HCT116 (cell line): ENCODE results near the gene TNRC6C. TPM values are rescaled to one million over a fixed set of nuclear protein-coding genes. Genes with fewer than 3 reads are reported as not detected.

ENCODE experiments used
- ATAC-seq: fragments of 200-7000 bp; cut with Tn5 transposase; 2 replicates; pipeline ENCODE4 v1.9.1; 2020; ENCODE audit warnings: mild to moderate bottlenecking, moderate library complexity
- BruUV-seq: library from RNA; stranded (reverse); fragments of 400-500 nt; replicated peaks from 2 replicates; lab custom pipeline; 2021; lab: Mats Ljungman, UMichigan
- CTCF ChIA-PET: fragments of 300-600 bp; sonication (Branson Sonifier 250); formaldehyde crosslinking; loops from one replicate; lab custom pipeline; 2021; ENCODE audit warnings: antibody characterized with exemption; lab: Charles Lee
- POLR2A ChIA-PET: fragments of 300-600, 350-600 bp; sonication (Branson Sonifier 250); formaldehyde crosslinking; loops from one replicate; lab custom pipeline; 2021; ENCODE audit warnings: antibody characterized with exemption; lab: Charles Lee
- RAD21 ChIA-PET, 2 experiments: fragments of 300-600 bp; sonication (Branson Sonifier 250); formaldehyde crosslinking; loops; one replicate each; lab custom pipeline; 2023; ENCODE audit warnings: low total read pairs in 2 of 2; ENCODE audit not compliant: uncharacterized antibody in 2 of 2, unreplicated experiment in 2 of 2, low non-redundant PET in 1 of 2; lab: Charles Lee
- DNase-seq: peaks from one replicate; pipeline ENCODE4 v3.0.0-alpha.2; 2010; ENCODE audit warnings: low read depth, low spot score
- H2AFZ ChIP-seq: fragments of 200-600 bp; shearing (Covaris generic), sonication (generic); 2 replicates; pipeline ENCODE4 v1.6.1; 2017; ENCODE audit warnings: low read depth, mixed run types, mixed read lengths, antibody characterized with exemption, low read length; ENCODE audit not compliant: poor library complexity, severe bottlenecking
- H3K27ac ChIP-seq: 2 replicates; pipeline ENCODE4 v1.5.1; 2012; ENCODE audit warnings: low read depth, low read length
- H3K27me3 ChIP-seq: fragments of 200-600 bp; sonication (generic); 2 replicates; pipeline ENCODE4 v1.6.1; 2016; ENCODE audit warnings: mixed run types, low read length, mixed read lengths; ENCODE audit not compliant: insufficient read depth
- H3K36me3 ChIP-seq, 2 experiments: fragments of 200-500 bp in 1 of 2; fragments of 200-600 bp in 1 of 2; sonication (Bioruptor generic) in 1 of 2; sonication (generic) in 1 of 2; 2 replicates each; pipeline versions ENCODE4 v1.5.1 to v1.6.1; 2014 to 2016; ENCODE audit warnings: low read length in 2 of 2, inconsistent platforms in 1 of 2, mixed read lengths in 1 of 2, mixed run types in 1 of 2; ENCODE audit not compliant: insufficient read depth in 2 of 2, control insufficient read depth in 1 of 2
- H3K4me1 ChIP-seq, 2 experiments: fragments of 200-600 bp in 1 of 2; sonication (generic) in 1 of 2; 2 replicates each; pipeline versions ENCODE4 v1.5.1 to v1.6.1; 2012 to 2017; ENCODE audit warnings: low read length in 2 of 2, inconsistent platforms in 1 of 2, mild to moderate bottlenecking in 1 of 2, mixed read lengths in 1 of 2, mixed run types in 1 of 2, moderate library complexity in 1 of 2; ENCODE audit not compliant: insufficient read depth in 2 of 2, control insufficient read depth in 1 of 2
- H3K4me2 ChIP-seq: fragments of 200-600 bp; sonication (generic); 2 replicates; pipeline ENCODE4 v1.6.1; 2017; ENCODE audit warnings: mixed run types, low read length, mixed read lengths
- H3K4me3 ChIP-seq, 2 experiments: fragments of 200-600 bp in 1 of 2; sonication (generic) in 1 of 2; replicated peaks in 1 of 2; 2 replicates each; pipeline ENCODE4 v1.5.1; 2011 to 2016; ENCODE audit warnings: low read length in 2 of 2, control low read depth in 1 of 2, low read depth in 1 of 2, mild to moderate bottlenecking in 1 of 2, mixed read lengths in 1 of 2, mixed run types in 1 of 2
- H3K79me2 ChIP-seq: fragments of 200-600 bp; sonication (generic); 2 replicates; pipeline ENCODE4 v1.6.1; 2017; ENCODE audit warnings: mild to moderate bottlenecking, mixed run types, low read length, moderate library complexity, mixed read lengths; ENCODE audit not compliant: insufficient read depth
- H3K9ac ChIP-seq: fragments of 200-600 bp; sonication (generic); 2 replicates; pipeline ENCODE4 v1.6.1; 2016; ENCODE audit warnings: low read length, mixed read lengths
- H3K9me2 ChIP-seq: fragments of 200-600 bp; sonication (generic), shearing (Covaris generic); 2 replicates; pipeline ENCODE4 v1.6.1; 2017; ENCODE audit warnings: mixed run types, mild to moderate bottlenecking, moderate library complexity; ENCODE audit not compliant: insufficient read depth
- H3K9me3 ChIP-seq, 2 experiments: fragments of 200-500 bp in 1 of 2; fragments of 200-600 bp in 1 of 2; sonication (Bioruptor generic) in 1 of 2; sonication (generic) in 1 of 2; 2 replicates each; pipeline ENCODE4 v1.6.1; 2014 to 2017; ENCODE audit warnings: low read length in 2 of 2, mixed read lengths in 2 of 2, inconsistent platforms in 1 of 2, low read depth in 1 of 2, mild to moderate bottlenecking in 1 of 2, mixed run types in 1 of 2, moderate library complexity in 1 of 2; ENCODE audit not compliant: control insufficient read depth in 1 of 2, insufficient read depth in 1 of 2
- H4K20me1 ChIP-seq: fragments of 200-600 bp; sonication (generic), shearing (Covaris generic); 2 replicates; pipeline ENCODE4 v1.6.1; 2017; ENCODE audit warnings: mixed run types, mild to moderate bottlenecking, moderate library complexity; ENCODE audit not compliant: insufficient read depth
- ATF3 ChIP-seq: IDR thresholded peaks from 2 replicates; pipeline ENCODE4 v1.6.1; 2012
- CEBPB ChIP-seq: IDR thresholded peaks from 2 replicates; pipeline ENCODE4 v1.6.1; 2012; ENCODE audit warnings: low read depth
- CTCF ChIP-seq, 3 experiments: fragments of 200-600 bp in 1 of 3; sonication (generic) in 1 of 3; IDR thresholded peaks in 2 of 3; conservative IDR thresholded peaks in 1 of 3; 2 replicates each; pipeline ENCODE4 v1.5.1; 2012 to 2017; ENCODE audit warnings: low read depth in 2 of 3, low read length in 2 of 3, antibody characterized with exemption in 1 of 3, borderline replicate concordance in 1 of 3, control low read depth in 1 of 3, mild to moderate bottlenecking in 1 of 3, mixed read lengths in 1 of 3, mixed run types in 1 of 3, moderate library complexity in 1 of 3; ENCODE audit not compliant: insufficient read depth in 1 of 3
- POLR2AphosphoS5 ChIP-seq: IDR thresholded peaks from 2 replicates; pipeline ENCODE4 v1.6.1; 2011; ENCODE audit warnings: mild to moderate bottlenecking, low read depth, low read length, moderate library complexity
- RAD21 ChIP-seq: IDR thresholded peaks from 2 replicates; pipeline ENCODE4 v1.6.1; 2012; ENCODE audit warnings: low read depth, mild to moderate bottlenecking
- REST ChIP-seq: IDR thresholded peaks from 2 replicates; pipeline ENCODE4 v1.6.1; 2012; ENCODE audit warnings: low read depth
- SIN3A ChIP-seq: IDR thresholded peaks from 2 replicates; pipeline ENCODE4 v1.6.1; 2012; ENCODE audit warnings: low read depth
- SRF ChIP-seq: IDR thresholded peaks from 2 replicates; pipeline ENCODE4 v1.6.1; 2012; ENCODE audit warnings: low read depth
- TCF7L2 ChIP-seq: IDR thresholded peaks from 2 replicates; pipeline ENCODE4 v1.7.0; 2011; ENCODE audit warnings: borderline replicate concordance, inconsistent platforms; ENCODE audit not compliant: insufficient read depth, insufficient read length; ENCODE audit errors: extremely low read depth
- intact Hi-C: fragments of 100-400 bp; cut with micrococcal nuclease; formaldehyde crosslinking; loops from 2 replicates; pipeline ENCODE4 v1.10.0; 2022
- total RNA-seq: library from RNA; stranded (reverse); gene quantifications from one replicate; pipeline ENCODE4 v1.2.1, GENCODE V29; 2021; ENCODE audit not compliant: unreplicated experiment

The TNRC6C gene
- total RNA-seq, 1 experiment from 2014 or later: 23.4 TPM

GRCh38 chr17:78148286-78149016 lies 189.9 kb downstream of the TNRC6C start:
- ChIA-PET POLR2A (interaction anchor here (1.4 kb wide), 1 partner anchor 8 kb away, joined by 6 read pairs; no protein-coding TSS in a partner anchor), CTCF (interaction anchor here (1.0 kb wide), 1 partner anchor 39 kb away, joined by 4 read pairs; the partner anchor contains the start of genes AFMID and TK1), RAD21 (no interaction called here)
- Histone ChIP-seq H3K4me2 (no peak overlapping the region), H3K4me3 (no peak overlapping the region), H3K79me2 (no peaks in the 10 kb centered on the region), H3K4me1 (peaks cover 28 to 37% of the 10 kb centered on the region in 2 experiments), H3K36me3 (no peaks in the 10 kb centered on the region), H3K27me3 (no peaks in the 10 kb centered on the region), H3K9ac (no peak overlapping the region), H2AFZ (no peak overlapping the region), H4K20me1 (no peaks in the 10 kb centered on the region), H3K9me3 (no peaks in the 10 kb centered on the region), H3K9me2 (no peaks in the 10 kb centered on the region), H3K27ac (no peak overlapping the region)
- DNase-seq: no peak
- no peak for TF ChIP-seq POLR2AphosphoS5
- TF ChIP-seq REST: no peak
- TF ChIP-seq SIN3A: no peak
- no peak for TF ChIP-seq TCF7L2
- TF ChIP-seq CEBPB: no peak
- TF ChIP-seq SRF: no peak
- TF ChIP-seq RAD21: no peak
- no peak for TF ChIP-seq ATF3
- no peak for TF ChIP-seq CTCF (IDR thresholded peaks at IDR 0.05 in 2 of 3, conservative IDR thresholded peaks at IDR 0.05 in 1 of 3; ENCODE audit: borderline replicate concordance in 1 of 3, insufficient read depth in 1 of 3, low read depth in 2 of 3, low read length in 2 of 3)
- BruUV-seq: no TSS peak
- ATAC-seq: no peak
- intact Hi-C loops: no loop called here
